Uterus (tissue), 4 donors: ENCODE results near the gene TMEM178B. TPM values are rescaled to one million over a fixed set of nuclear protein-coding genes. Genes with fewer than 3 reads are reported as not detected.

Experiments
- DNase-seq, 2 donors: peaks; one replicate each; pipeline ENCODE4 v3.0.0-alpha.2; 2019 to 2020
- H3K27ac ChIP-seq, 2 donors: fragments of 200-600 bp; sonication (generic); 1 replicate in 1 of 2; 2 replicates in 1 of 2; pipeline ENCODE4 v1.5.1; 2016 to 2018
- H3K27me3 ChIP-seq, 2 donors: fragments of 200-600 bp; sonication (generic); one replicate each; pipeline ENCODE4 v1.5.1; 2018 to 2019; ENCODE audit warnings: control low read depth in 1 of 2
- H3K36me3 ChIP-seq, 2 donors: fragments of 200-600 bp; sonication (generic); one replicate each; pipeline ENCODE4 v1.5.1; 2019; ENCODE audit warnings: control low read depth in 1 of 2
- H3K4me1 ChIP-seq, 2 donors: fragments of 200-600 bp; sonication (generic); one replicate each; pipeline ENCODE4 v1.5.1; 2018 to 2019; ENCODE audit warnings: control low read depth in 1 of 2
- H3K4me3 ChIP-seq, 2 donors: fragments of 200-600 bp; sonication (generic); 1 replicate in 1 of 2; 2 replicates in 1 of 2; pipeline ENCODE4 v1.5.1; 2018 to 2019; ENCODE audit warnings: mild to moderate bottlenecking in 1 of 2
- H3K9me3 ChIP-seq, 2 donors: fragments of 200-600 bp; sonication (generic); one replicate each; pipeline ENCODE4 v1.5.1; 2019; ENCODE audit warnings: control low read depth in 1 of 2
- CTCF ChIP-seq, 4 experiments: fragments of 200-600 bp in 2 of 4; fragments of 450-650 bp in 2 of 4; sonication (generic) in 2 of 4; IDR thresholded peaks; one replicate each; pipeline ENCODE4 v1.5.1; 2016 to 2019; ENCODE audit warnings: antibody characterized with exemption in 4 of 4, mild to moderate bottlenecking in 2 of 4, moderate library complexity in 1 of 4
- POLR2A ChIP-seq, 2 donors: fragments of 450-650 bp; IDR thresholded peaks; one replicate each; pipeline ENCODE4 v1.6.1; 2016; ENCODE audit warnings: antibody characterized with exemption in 2 of 2, mild to moderate bottlenecking in 1 of 2, moderate library complexity in 1 of 2
- intact Hi-C: fragments of 100-400 bp; cut with DNase I; formaldehyde crosslinking; loops from one replicate; pipeline ENCODE4 v1.15.1; 2023; ENCODE audit warnings: low total_unique reads
- total RNA-seq, 4 donors: library from RNA; depleted of rRNA in 3 of 4; stranded (reverse); fragments of >200 nt in 3 of 4; gene quantifications; one replicate each; pipeline versions ENCODE4 v1.1.0 to v1.2.4, GENCODE V29; 2014 to 2023
- donor health status: DM: yes; HTN: yes; CAD: no.

Gene TMEM178B
- total RNA-seq, 4 donors from 2014 or later: 0.76 to 3.0 TPM; not detected in 2

GRCh38 chr7:141094336-141095070, 20.6 kb downstream of the TMEM178B start:
- Histone ChIP-seq H3K36me3 (no peaks in the 10 kb centered on the region), H3K9me3 (no peaks in the 10 kb centered on the region), H3K27me3 (no peaks in the 10 kb centered on the region), H3K4me1 (no peaks in the 10 kb centered on the region), H3K27ac (no peak overlapping the region), H3K4me3 (no peak overlapping the region)
- TF ChIP-seq POLR2A (IDR thresholded peaks at IDR 0.05) (no peak), CTCF (IDR thresholded peaks at IDR 0.05) (no peak)
- no peak for DNase-seq
- intact Hi-C loops: no loop called here

GRCh38 chr7:141097430-141097829, 23.6 kb downstream of the TMEM178B start:
- TF ChIP-seq POLR2A (IDR thresholded peaks at IDR 0.05): no peak
- no peaks in the 10 kb centered on the region for H3K9me3 ChIP-seq
- no peaks in the 10 kb centered on the region for H3K27me3 ChIP-seq
- no peak for DNase-seq
- no peak overlapping the region for H3K4me3 ChIP-seq
- no peak overlapping the region for H3K27ac ChIP-seq
- H3K4me1 ChIP-seq: no peaks in the 10 kb centered on the region
- intact Hi-C loops: no loop called here
- no peaks in the 10 kb centered on the region for H3K36me3 ChIP-seq

- Histone ChIP-seq H3K4me1 (no peaks in the 10 kb centered on the region), H3K4me3 (no peak overlapping the region), H3K9me3 (no peaks in the 10 kb centered on the region), H3K27ac (no peak overlapping the region), H3K27me3 (no peaks in the 10 kb centered on the region), H3K36me3 (no peaks in the 10 kb centered on the region)
- intact Hi-C loops: no loop called here
- DNase-seq: no peak
- TF ChIP-seq POLR2A (IDR thresholded peaks at IDR 0.05): no peak
Observed at GRCh38 chr7:141102436-141102835, 28.6 kb downstream of the TMEM178B start.

- intact Hi-C loops: no loop called here
- H3K4me1 ChIP-seq: no peaks in the 10 kb centered on the region
- H3K27me3 ChIP-seq: no peaks in the 10 kb centered on the region
- TF ChIP-seq CTCF (IDR thresholded peaks at IDR 0.05) (no peak), POLR2A (IDR thresholded peaks at IDR 0.05) (no peak)
- no peak for DNase-seq
- H3K9me3 ChIP-seq: no peaks in the 10 kb centered on the region
- H3K27ac ChIP-seq: no peak overlapping the region
- H3K4me3 ChIP-seq: no peak overlapping the region
- no peaks in the 10 kb centered on the region for H3K36me3 ChIP-seq
Observed at GRCh38 chr7:141103847-141104429, 30.1 kb downstream of the TMEM178B start.

GRCh38 chr7:141113131-141113530, 39.3 kb downstream of the TMEM178B start:
- no peak overlapping the region for H3K27ac ChIP-seq
- no peak for DNase-seq
- H3K27me3 ChIP-seq: no peaks in the 10 kb centered on the region
- TF ChIP-seq CTCF (IDR thresholded peaks at IDR 0.05): no peak
- no peaks in the 10 kb centered on the region for H3K4me1 ChIP-seq
- no peak overlapping the region for H3K4me3 ChIP-seq
- no peaks in the 10 kb centered on the region for H3K36me3 ChIP-seq
- intact Hi-C loops: no loop called here
- no peaks in the 10 kb centered on the region for H3K9me3 ChIP-seq

GRCh38 chr7:141114029-141114664, 40.3 kb downstream of the TMEM178B start:
- intact Hi-C loops: no loop called here
- no peak for TF ChIP-seq CTCF (IDR thresholded peaks at IDR 0.05)
- H3K4me3 ChIP-seq: no peak overlapping the region
- no peaks in the 10 kb centered on the region for H3K36me3 ChIP-seq
- no peak overlapping the region for H3K27ac ChIP-seq
- no peaks in the 10 kb centered on the region for H3K27me3 ChIP-seq
- DNase-seq: no peak
- no peaks in the 10 kb centered on the region for H3K4me1 ChIP-seq
- H3K9me3 ChIP-seq: no peaks in the 10 kb centered on the region
